K562 (cell line): ENCODE data around the gene FOXD2. TPM values are rescaled to one million over a fixed set of nuclear protein-coding genes. Genes with fewer than 3 reads are reported as not detected.

Source experiments
- ILF3 ChIP-seq: fragments of 450-650 bp; IDR thresholded peaks from 2 replicates; pipeline ENCODE4 v1.6.1; 2018; ENCODE audit warnings: antibody characterized with exemption, mild to moderate bottlenecking, moderate library complexity, borderline replicate concordance
- KAT7 ChIP-seq: sonication (generic); formaldehyde crosslinking; IDR thresholded peaks from 2 replicates; pipeline ENCODE4 v1.8.0; 2022; ENCODE audit warnings: missing genetic modification reagents, mild to moderate bottlenecking, borderline replicate concordance
- MAFG ChIP-seq: fragments of 450-650 bp; conservative IDR thresholded peaks from 2 replicates; pipeline ENCODE4 v1.6.1; 2016; ENCODE audit warnings: missing genetic modification characterization, missing compliant biosample characterization
- MTA2 ChIP-seq: fragments of 450-650 bp; IDR thresholded peaks from 2 replicates; pipeline ENCODE4 v1.6.1; 2016; ENCODE audit warnings: low read depth
- NELFE ChIP-seq: IDR thresholded peaks from 2 replicates; pipeline ENCODE4 v1.6.1; 2011; ENCODE audit warnings: mild to moderate bottlenecking; ENCODE audit not compliant: insufficient read depth, insufficient read length
- NFRKB ChIP-seq: fragments of 450-650 bp; IDR thresholded peaks from 2 replicates; pipeline ENCODE4 v1.6.1; 2016; ENCODE audit warnings: low read depth
- RBM25 ChIP-seq: fragments of 200-400 bp; formaldehyde crosslinking; IDR thresholded peaks from 2 replicates; pipeline ENCODE4 v1.6.1; 2018; ENCODE audit warnings: low read length, low read depth, moderate library complexity; ENCODE audit not compliant: severe bottlenecking
- ZNF354B ChIP-seq: fragments of 250-450 bp; sonication (Bioruptor Pico); IDR thresholded peaks from 2 replicates; pipeline ENCODE4 v1.4.0; 2020
- ZNF586 ChIP-seq: fragments of 450-650 bp; formaldehyde crosslinking; conservative IDR thresholded peaks from 2 replicates; pipeline ENCODE4 v1.4.0; 2020; ENCODE audit warnings: mild to moderate bottlenecking, moderate library complexity
- polyA plus RNA-seq, 8 experiments: library from polyadenylated mRNA; depleted of rRNA in 4 of 8; stranded (reverse) in 5 of 8; unstranded in 3 of 8; fragments of >200 nt; fragmentation: Nextera tagmentation in 2 of 8; fragmentation: Illumina TruSeq in 1 of 8; extraction: Ambion mirVana in 2 of 8; extraction: Trizol in 1 of 8; gene quantifications; 2 replicates each; pipeline versions ENCODE4 v1.2.1 to v1.2.3, GENCODE V29; 2011 to 2014; ENCODE audit warnings: inconsistent platforms in 1 of 8, missing spikeins in 1 of 8
- total RNA-seq, 7 experiments: library from RNA; depleted of rRNA in 6 of 7; stranded (reverse); fragments of >200 nt in 6 of 7; fragmentation: Illumina TruSeq in 2 of 7; extraction: Trizol in 2 of 7; gene quantifications; 2 replicates each; pipeline versions ENCODE4 v1.2.1 to v1.2.3, GENCODE V29; 2011 to 2021; ENCODE audit warnings: low replicate concordance in 1 of 7
- TF ChIP-seq, protein P1 (sequence below): fragments of 450-650 bp; formaldehyde crosslinking; IDR thresholded peaks from 2 replicates; pipeline ENCODE4 v1.4.0; 2020; ENCODE audit warnings: mild to moderate bottlenecking, moderate library complexity
- TF ChIP-seq, protein P2 (sequence below), 2 experiments: fragments of 150-350 bp in 1 of 2; IDR thresholded peaks; 2 replicates each; pipeline ENCODE4 v1.6.1; 2012 to 2016; ENCODE audit warnings: low read depth in 2 of 2, low read length in 2 of 2, mild to moderate bottlenecking in 1 of 2, moderate library complexity in 1 of 2
- TF ChIP-seq, protein P3 (sequence below): IDR thresholded peaks from 2 replicates; pipeline ENCODE4 v1.6.1; 2012; ENCODE audit warnings: low read depth, low read length, improper control_type of control experiment, borderline replicate concordance
- TF ChIP-seq, protein P4 (sequence below): fragments of 450-650 bp; IDR thresholded peaks from 2 replicates; pipeline ENCODE4 v1.6.1; 2016; ENCODE audit warnings: mild to moderate bottlenecking
- TF ChIP-seq, protein P5 (sequence below), 2 experiments: IDR thresholded peaks in 1 of 2; conservative IDR thresholded peaks in 1 of 2; 2 replicates each; pipeline ENCODE4 v1.6.1; 2016; ENCODE audit warnings: low read depth in 2 of 2, mild to moderate bottlenecking in 1 of 2, missing compliant biosample characterization in 1 of 2, missing genetic modification characterization in 1 of 2, moderate library complexity in 1 of 2

FOXD2 gene
- total and polyA plus RNA-seq, 9 of the 15 experiments (the other 6 are each of a cell fraction or from before 2014, with no cell fraction given), result 0.06 to 1.2 (median 0.22) TPM

DNA sequence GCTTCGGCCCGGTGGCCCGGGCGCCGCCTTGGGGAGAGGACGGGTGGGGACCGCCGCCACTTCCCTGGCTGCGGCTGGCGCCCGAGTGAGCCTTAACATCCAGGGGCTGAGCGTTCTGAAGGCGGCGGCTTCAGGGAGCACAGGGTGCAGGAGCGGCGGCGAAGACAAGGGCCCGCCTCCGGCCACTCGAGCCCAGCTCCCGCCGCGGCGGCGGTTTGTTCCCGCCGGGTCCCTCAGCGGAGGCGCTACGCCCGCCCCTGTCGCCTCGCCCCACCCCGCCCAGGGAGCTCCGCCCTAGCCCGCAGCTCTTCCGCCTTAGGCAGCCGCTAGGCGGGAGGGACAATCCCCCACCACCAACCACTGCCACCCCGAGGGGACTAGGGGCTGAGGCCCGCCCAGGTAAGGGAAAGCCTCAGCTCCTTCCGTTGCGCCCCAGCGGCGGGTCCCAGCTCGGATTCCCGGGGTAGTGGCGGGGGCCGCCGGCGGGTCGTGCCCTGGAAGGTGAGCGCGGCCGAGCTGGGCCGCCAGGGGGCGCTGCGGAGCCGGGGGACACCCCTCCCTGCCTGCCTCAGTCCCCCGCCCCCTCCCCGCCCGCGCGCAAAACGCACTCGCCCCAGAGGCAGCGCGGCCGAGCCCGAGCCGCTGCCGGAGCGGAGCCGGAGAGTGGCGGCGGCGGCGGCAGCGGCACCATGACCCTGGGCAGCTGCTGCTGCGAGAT lies at the start of gene FOXD2 (continued):
- TF ChIP-seq, protein P1, sequence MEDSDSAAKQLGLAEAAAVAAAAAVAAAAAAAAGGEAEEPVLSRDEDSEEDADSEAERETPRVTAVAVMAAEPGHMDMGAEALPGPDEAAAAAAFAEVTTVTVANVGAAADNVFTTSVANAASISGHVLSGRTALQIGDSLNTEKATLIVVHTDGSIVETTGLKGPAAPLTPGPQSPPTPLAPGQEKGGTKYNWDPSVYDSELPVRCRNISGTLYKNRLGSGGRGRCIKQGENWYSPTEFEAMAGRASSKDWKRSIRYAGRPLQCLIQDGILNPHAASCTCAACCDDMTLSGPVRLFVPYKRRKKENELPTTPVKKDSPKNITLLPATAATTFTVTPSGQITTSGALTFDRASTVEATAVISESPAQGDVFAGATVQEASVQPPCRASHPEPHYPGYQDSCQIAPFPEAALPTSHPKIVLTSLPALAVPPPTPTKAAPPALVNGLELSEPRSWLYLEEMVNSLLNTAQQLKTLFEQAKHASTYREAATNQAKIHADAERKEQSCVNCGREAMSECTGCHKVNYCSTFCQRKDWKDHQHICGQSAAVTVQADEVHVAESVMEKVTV (CRISPR knock-in tag), result no peak
- TF ChIP-seq RBM25, result peak; percentile 78
- peak; percentile 55; the same call in 1 of the 2 replicates for TF ChIP-seq ILF3
- TF ChIP-seq NFRKB, result no peak
- TF ChIP-seq, protein P2, sequence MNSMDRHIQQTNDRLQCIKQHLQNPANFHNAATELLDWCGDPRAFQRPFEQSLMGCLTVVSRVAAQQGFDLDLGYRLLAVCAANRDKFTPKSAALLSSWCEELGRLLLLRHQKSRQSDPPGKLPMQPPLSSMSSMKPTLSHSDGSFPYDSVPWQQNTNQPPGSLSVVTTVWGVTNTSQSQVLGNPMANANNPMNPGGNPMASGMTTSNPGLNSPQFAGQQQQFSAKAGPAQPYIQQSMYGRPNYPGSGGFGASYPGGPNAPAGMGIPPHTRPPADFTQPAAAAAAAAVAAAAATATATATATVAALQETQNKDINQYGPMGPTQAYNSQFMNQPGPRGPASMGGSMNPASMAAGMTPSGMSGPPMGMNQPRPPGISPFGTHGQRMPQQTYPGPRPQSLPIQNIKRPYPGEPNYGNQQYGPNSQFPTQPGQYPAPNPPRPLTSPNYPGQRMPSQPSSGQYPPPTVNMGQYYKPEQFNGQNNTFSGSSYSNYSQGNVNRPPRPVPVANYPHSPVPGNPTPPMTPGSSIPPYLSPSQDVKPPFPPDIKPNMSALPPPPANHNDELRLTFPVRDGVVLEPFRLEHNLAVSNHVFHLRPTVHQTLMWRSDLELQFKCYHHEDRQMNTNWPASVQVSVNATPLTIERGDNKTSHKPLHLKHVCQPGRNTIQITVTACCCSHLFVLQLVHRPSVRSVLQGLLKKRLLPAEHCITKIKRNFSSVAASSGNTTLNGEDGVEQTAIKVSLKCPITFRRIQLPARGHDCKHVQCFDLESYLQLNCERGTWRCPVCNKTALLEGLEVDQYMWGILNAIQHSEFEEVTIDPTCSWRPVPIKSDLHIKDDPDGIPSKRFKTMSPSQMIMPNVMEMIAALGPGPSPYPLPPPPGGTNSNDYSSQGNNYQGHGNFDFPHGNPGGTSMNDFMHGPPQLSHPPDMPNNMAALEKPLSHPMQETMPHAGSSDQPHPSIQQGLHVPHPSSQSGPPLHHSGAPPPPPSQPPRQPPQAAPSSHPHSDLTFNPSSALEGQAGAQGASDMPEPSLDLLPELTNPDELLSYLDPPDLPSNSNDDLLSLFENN (IDR thresholded peaks at IDR 0.05; ENCODE audit: low read depth in 2 of 2, low read length in 2 of 2), result 0 out of 4 replicates have a peak, but pooled peaks of 1 of the 2 experiments have one; percentile 10
- TF ChIP-seq, protein P3, sequence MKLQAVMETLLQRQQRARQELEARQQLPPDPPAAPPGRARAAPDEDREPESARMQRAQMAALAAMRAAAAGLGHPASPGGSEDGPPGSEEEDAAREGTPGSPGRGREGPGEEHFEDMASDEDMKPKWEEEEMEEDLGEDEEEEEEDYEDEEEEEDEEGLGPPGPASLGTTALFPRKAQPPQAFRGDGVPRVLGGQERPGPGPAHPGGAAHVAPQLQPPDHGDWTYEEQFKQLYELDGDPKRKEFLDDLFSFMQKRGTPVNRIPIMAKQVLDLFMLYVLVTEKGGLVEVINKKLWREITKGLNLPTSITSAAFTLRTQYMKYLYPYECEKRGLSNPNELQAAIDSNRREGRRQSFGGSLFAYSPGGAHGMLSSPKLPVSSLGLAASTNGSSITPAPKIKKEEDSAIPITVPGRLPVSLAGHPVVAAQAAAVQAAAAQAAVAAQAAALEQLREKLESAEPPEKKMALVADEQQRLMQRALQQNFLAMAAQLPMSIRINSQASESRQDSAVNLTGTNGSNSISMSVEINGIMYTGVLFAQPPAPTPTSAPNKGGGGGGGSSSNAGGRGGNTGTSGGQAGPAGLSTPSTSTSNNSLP, result no peak
- TF ChIP-seq MAFG, result no peak
- TF ChIP-seq KAT7 (CRISPR knock-in tag), result peak; percentile 81
- TF ChIP-seq NELFE, result no peak
- no peak for TF ChIP-seq ZNF586 (CRISPR knock-in tag)
- TF ChIP-seq, protein P4, sequence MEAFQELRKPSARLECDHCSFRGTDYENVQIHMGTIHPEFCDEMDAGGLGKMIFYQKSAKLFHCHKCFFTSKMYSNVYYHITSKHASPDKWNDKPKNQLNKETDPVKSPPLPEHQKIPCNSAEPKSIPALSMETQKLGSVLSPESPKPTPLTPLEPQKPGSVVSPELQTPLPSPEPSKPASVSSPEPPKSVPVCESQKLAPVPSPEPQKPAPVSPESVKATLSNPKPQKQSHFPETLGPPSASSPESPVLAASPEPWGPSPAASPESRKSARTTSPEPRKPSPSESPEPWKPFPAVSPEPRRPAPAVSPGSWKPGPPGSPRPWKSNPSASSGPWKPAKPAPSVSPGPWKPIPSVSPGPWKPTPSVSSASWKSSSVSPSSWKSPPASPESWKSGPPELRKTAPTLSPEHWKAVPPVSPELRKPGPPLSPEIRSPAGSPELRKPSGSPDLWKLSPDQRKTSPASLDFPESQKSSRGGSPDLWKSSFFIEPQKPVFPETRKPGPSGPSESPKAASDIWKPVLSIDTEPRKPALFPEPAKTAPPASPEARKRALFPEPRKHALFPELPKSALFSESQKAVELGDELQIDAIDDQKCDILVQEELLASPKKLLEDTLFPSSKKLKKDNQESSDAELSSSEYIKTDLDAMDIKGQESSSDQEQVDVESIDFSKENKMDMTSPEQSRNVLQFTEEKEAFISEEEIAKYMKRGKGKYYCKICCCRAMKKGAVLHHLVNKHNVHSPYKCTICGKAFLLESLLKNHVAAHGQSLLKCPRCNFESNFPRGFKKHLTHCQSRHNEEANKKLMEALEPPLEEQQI, result no peak
- no peak for TF ChIP-seq ZNF354B
- TF ChIP-seq, protein P5, sequence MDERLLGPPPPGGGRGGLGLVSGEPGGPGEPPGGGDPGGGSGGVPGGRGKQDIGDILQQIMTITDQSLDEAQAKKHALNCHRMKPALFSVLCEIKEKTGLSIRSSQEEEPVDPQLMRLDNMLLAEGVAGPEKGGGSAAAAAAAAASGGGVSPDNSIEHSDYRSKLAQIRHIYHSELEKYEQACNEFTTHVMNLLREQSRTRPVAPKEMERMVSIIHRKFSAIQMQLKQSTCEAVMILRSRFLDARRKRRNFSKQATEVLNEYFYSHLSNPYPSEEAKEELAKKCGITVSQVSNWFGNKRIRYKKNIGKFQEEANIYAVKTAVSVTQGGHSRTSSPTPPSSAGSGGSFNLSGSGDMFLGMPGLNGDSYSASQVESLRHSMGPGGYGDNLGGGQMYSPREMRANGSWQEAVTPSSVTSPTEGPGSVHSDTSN (CRISPR knock-in tag; IDR thresholded peaks at IDR 0.05; ENCODE audit: low read depth), result no peak
- TF ChIP-seq, protein P5 (tag; conservative IDR thresholded peaks at IDR 0.05; ENCODE audit: low read depth), result no peak
- TF ChIP-seq MTA2, result no peak
